Activated naive CD4-positive, alpha-beta T cell treated with anti-CD3 and anti-CD28 coated beads, Interleukin-2, amount 10 ng/mL, durations not matched to agents 7 days and 5 days (primary cell): ENCODE results near the gene MYL7.
A peak's percentile ranks its signal among the peaks of the same experiment; 100 is the strongest.

Source experiments
- CTCF ChIA-PET: fragments of 350-600 bp; sonication (Branson Sonifier 250); formaldehyde crosslinking; loops from one replicate; lab custom pipeline; 2021; ENCODE audit warnings: antibody characterized with exemption; lab: Charles Lee
- DNase-seq: peaks from one replicate; pipeline ENCODE4 v3.0.0-alpha.2; 2020
- H3K27ac Mint-ChIP-seq: one replicate; pipeline ENCODE4 v1.8.0; 2021; ENCODE audit warnings: mild to moderate bottlenecking, moderate library complexity, mixed read lengths
- H3K27me3 Mint-ChIP-seq: one replicate; pipeline ENCODE4 v1.8.0; 2021; ENCODE audit warnings: mild to moderate bottlenecking, mixed read lengths
- H3K36me3 Mint-ChIP-seq: one replicate; pipeline ENCODE4 v1.8.0; 2021; ENCODE audit warnings: mixed read lengths
- H3K4me1 Mint-ChIP-seq: one replicate; pipeline ENCODE4 v1.8.0; 2021; ENCODE audit warnings: mixed read lengths
- H3K4me3 Mint-ChIP-seq: one replicate; pipeline ENCODE4 v1.8.0; 2021; ENCODE audit warnings: mild to moderate bottlenecking, moderate library complexity, mixed read lengths
- H3K9me3 Mint-ChIP-seq: one replicate; pipeline ENCODE4 v1.8.0; 2021; ENCODE audit warnings: mixed read lengths

The MYL7 gene

GRCh38 chr7:44110719-44111635, 30.2 kb downstream of the MYL7 start:
- CTCF ChIA-PET = no interaction called here
- H3K4me1 Mint-ChIP-seq = no peaks in the 10 kb centered on the region
- peaks cover 6% of the 10 kb centered on the region for H3K27me3 Mint-ChIP-seq
- peaks cover 8% of the 10 kb centered on the region for H3K36me3 Mint-ChIP-seq
- no peak overlapping the region for H3K4me3 Mint-ChIP-seq
- no peak for DNase-seq
- H3K27ac Mint-ChIP-seq = no peak overlapping the region
- H3K9me3 Mint-ChIP-seq = no peaks in the 10 kb centered on the region

DNA sequence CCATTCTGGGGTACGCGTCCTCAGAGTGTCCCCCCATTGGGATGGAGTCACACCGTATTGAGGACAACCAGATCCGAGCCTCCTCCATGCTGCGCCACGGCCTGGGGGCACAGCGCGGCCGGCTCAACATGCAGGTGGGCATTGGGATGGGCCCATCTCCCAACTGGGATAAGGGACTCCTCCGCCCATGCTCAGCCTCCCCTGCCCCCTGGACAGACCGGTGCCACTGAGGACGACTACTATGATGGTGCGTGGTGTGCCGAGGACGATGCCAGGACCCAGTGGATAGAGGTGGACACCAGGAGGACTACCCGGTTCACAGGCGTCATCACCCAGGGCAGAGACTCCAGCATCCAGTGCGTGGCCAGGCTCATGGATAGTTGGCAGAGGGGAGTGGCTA, 31.1 kb downstream of the MYL7 start:
- H3K9me3 Mint-ChIP-seq = no peaks in the 10 kb centered on the region
- no peak overlapping the region for H3K4me3 Mint-ChIP-seq

DNA sequence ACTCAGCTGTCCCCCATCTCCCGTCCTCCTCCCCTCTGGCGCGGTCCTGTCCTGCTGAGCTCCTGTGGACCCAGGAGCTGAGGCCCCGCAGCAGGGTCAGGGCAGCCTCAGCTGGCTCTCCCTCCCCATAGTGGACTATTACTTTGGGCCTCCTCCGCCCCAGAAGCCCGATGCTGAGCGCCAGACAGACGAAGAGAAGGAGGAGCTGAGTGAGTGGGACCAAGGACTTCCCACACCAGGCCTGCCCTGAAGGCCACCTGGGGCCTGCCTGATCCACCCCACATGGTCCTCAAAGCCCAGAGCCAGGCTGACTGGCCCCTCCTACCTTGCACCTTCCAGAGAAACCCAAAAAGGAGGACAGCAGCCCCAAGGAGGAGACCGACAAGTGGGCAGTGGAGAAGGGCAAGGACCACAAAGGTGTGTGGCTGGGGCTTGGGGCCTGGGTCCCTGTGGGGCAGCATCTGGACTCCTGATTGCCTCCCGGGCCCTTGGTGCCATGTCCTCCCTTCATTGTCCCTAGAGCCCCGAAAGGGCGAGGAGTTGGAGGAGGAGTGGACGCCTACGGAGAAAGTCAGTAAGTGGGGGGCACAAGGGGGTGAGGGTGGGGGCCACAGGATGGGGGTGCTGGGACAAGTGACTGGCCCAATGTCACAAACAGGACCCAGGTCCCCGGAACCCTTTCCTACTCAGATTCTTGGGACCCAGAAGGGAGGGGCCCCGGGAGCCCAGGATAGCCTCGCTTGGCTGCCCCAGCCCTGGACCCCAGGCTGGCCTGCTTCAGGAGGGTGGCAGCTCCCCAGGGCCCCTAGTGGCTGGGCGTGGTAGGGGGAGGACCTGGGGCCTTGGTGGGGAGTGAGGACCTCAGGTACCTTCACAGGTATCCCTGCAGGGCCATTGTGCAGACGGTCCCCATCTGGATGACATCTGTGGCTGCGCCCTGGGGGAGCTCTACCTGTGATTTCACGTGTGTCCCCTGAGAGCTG, 32.1 kb downstream of the MYL7 start:
- Mint-ChIP-seq H3K9me3 (no peaks in the 10 kb centered on the region), H3K27me3 (peaks cover 25% of the 10 kb centered on the region), H3K36me3 (peaks cover 4% of the 10 kb centered on the region), H3K4me3 (no peak overlapping the region), H3K27ac (no peak overlapping the region), H3K4me1 (peaks cover 3% of the 10 kb centered on the region)
- no peak for DNase-seq
- CTCF ChIA-PET = interaction anchor here (1.2 kb wide), 1 partner anchor 17 kb away, joined by 3 read pairs; no protein-coding TSS in a partner anchor

More for the DNA sequence above, 31.1 kb downstream of the MYL7 start:
- DNase-seq = no peak
- CTCF ChIA-PET = interaction anchor here (1.2 kb wide), 1 partner anchor 16 kb away, joined by 3 read pairs; no protein-coding TSS in a partner anchor
- Mint-ChIP-seq H3K4me1 (peaks cover 3% of the 10 kb centered on the region), H3K27me3 (peaks cover 16% of the 10 kb centered on the region), H3K36me3 (peaks cover 8% of the 10 kb centered on the region), H3K27ac (no peak overlapping the region)

- no peak for DNase-seq
- H3K4me1 Mint-ChIP-seq = peaks cover 3% of the 10 kb centered on the region
- CTCF ChIA-PET = no interaction called here
- no peaks in the 10 kb centered on the region for H3K36me3 Mint-ChIP-seq
- H3K9me3 Mint-ChIP-seq = no peaks in the 10 kb centered on the region
- peaks cover 33% of the 10 kb centered on the region for H3K27me3 Mint-ChIP-seq
- no peak overlapping the region for H3K4me3 Mint-ChIP-seq
- no peak overlapping the region for H3K27ac Mint-ChIP-seq
Measured at GRCh38 chr7:44107961-44108767, 33.0 kb downstream of the MYL7 start.

DNA sequence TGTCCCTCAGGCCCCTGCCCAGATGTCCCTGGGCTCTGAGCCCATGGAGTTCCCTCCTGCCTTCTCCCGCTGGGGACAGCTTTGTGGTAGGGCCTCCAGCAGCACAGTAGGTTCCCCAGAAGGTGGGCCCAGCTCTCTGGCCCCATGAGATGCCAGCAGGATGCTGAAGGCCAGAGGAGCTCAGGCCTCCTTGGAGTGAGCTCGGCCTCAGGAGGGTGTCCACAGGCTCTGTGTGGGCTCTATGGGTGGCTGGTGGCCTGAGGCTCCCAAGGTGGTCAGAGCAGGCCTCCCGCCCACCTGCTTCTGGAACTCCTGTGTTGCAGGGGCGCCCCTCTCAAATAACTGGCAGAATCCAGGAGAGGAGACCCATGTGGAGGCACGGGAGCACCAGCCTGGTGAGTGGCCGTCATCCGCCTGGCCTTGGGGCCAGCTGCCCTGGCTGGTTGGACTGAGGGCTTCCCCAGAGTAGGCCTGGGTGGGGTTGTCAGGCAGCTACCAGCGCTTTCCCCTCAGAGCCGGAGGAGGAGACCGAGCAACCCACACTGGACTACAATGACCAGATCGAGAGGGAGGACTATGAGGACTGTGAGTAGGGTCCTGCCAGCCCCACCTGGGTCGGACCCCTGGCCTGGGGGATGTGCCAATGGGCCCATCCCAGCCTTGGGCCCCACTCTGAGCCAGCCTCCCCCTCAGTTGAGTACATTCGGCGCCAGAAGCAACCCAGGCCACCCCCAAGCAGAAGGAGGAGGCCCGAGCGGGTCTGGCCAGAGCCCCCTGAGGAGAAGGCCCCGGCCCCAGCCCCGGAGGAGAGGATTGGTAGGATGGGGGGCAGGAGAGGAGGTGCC, 33.8 kb downstream of the MYL7 start:
- Mint-ChIP-seq H3K4me3 (no peak overlapping the region), H3K9me3 (no peaks in the 10 kb centered on the region), H3K36me3 (no peaks in the 10 kb centered on the region), H3K27ac (no peak overlapping the region), H3K27me3 (peaks cover 42% of the 10 kb centered on the region), H3K4me1 (peaks cover 3% of the 10 kb centered on the region)
- DNase-seq = no peak
- CTCF ChIA-PET = no interaction called here

GRCh38 chr7:44106311-44107065, 34.6 kb downstream of the MYL7 start:
- CTCF ChIA-PET = interaction anchor here (1.2 kb wide), 1 partner anchor 108 kb away, joined by 3 read pairs; no protein-coding TSS in a partner anchor
- no peak overlapping the region for H3K27ac Mint-ChIP-seq
- no peaks in the 10 kb centered on the region for H3K9me3 Mint-ChIP-seq
- no peak for DNase-seq
- peaks cover 50% of the 10 kb centered on the region for H3K27me3 Mint-ChIP-seq
- H3K4me3 Mint-ChIP-seq = no peak overlapping the region
- peaks cover 3% of the 10 kb centered on the region for H3K4me1 Mint-ChIP-seq
- H3K36me3 Mint-ChIP-seq = no peaks in the 10 kb centered on the region

GRCh38 chr7:44105832-44106231, 35.3 kb downstream of the MYL7 start:
- no peak for DNase-seq
- Mint-ChIP-seq H3K4me3 (peak overlapping the region; percentile 12), H3K27me3 (peaks cover 57% of the 10 kb centered on the region), H3K9me3 (no peaks in the 10 kb centered on the region), H3K4me1 (peaks cover 3% of the 10 kb centered on the region), H3K36me3 (no peaks in the 10 kb centered on the region), H3K27ac (no peak overlapping the region)
- CTCF ChIA-PET = interaction anchor here (1.2 kb wide), 1 partner anchor 109 kb away, joined by 3 read pairs; no protein-coding TSS in a partner anchor

- peaks cover 3% of the 10 kb centered on the region for H3K4me1 Mint-ChIP-seq
- no peak for DNase-seq
- peaks cover 61% of the 10 kb centered on the region for H3K27me3 Mint-ChIP-seq
- no peak overlapping the region for H3K27ac Mint-ChIP-seq
- CTCF ChIA-PET = interaction anchor here (0.6 to 1.2 kb wide), 3 partner anchors 24 to 110 kb away, joined by 3 read pairs; no protein-coding TSS in a partner anchor
- no peaks in the 10 kb centered on the region for H3K36me3 Mint-ChIP-seq
- H3K4me3 Mint-ChIP-seq = peak overlapping the region; percentile 40
- no peaks in the 10 kb centered on the region for H3K9me3 Mint-ChIP-seq
Measured at GRCh38 chr7:44104860-44105771, 36.0 kb downstream of the MYL7 start.

DNA sequence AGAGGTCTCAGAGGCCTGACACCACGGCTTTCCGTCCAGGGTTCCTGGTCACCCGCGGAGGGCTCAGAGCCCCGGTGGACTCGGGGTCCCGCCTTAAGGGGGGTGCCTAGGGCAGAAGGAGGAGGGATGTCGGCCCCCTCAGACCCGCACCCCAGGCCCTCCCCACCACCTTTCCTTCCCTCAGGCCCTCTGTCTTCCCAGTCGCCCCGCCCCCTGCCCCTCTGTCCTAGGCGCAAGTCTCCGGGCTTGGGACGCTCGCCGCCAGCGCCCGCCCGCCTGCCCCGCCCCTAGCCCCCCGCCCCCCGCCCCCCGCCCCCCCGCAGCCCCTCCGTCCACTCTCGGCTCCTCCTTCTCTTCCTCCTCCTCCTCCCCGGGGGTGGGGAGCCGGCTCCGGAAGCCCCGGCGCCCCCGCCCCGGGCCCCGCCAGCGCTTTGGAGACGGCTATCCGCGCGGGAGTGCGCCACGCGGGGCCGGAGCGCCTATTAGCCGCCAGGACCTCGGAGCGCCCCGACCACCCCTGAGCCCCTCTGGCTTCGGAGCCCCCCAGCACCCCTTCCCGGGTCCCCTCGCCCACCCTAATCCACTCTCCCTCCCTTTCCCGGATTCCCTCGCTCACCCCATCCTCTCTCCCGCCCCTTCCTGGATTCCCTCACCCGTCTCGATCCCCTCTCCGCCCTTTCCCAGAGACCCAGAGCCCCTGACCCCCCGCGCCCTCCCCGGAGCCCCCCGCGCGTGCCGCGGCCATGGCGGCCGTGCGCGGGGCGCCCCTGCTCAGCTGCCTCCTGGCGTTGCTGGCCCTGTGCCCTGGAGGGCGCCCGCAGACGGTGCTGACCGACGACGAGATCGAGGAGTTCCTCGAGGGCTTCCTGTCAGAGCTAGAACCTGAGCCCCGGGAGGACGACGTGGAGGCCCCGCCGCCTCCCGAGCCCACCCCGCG, 36.9 kb downstream of the MYL7 start, which contains the start of gene AEBP1:
Gene AEBP1 (plus strand): TSS at position 423 of the 937 bp plus-strand sequence. CDS start 321 bp downstream, at position 744.
- Mint-ChIP-seq H3K36me3 (no peaks in the 10 kb centered on the region), H3K27me3 (peaks cover 61% of the 10 kb centered on the region), H3K9me3 (no peaks in the 10 kb centered on the region), H3K4me1 (peaks cover 3% of the 10 kb centered on the region), H3K27ac (no peak within 1 kb of the TSS), H3K4me3 (peak within 1 kb of the TSS; percentile 47)
- DNase-seq = peak; percentile 53
- CTCF ChIA-PET = interaction anchor here (0.6 to 0.9 kb wide), 2 partner anchors 23 to 27 kb away, joined by 3 read pairs; no protein-coding TSS in a partner anchor

- Mint-ChIP-seq H3K4me1 (peaks cover 3% of the 10 kb centered on the region), H3K4me3 (peak overlapping the region; percentile 47), H3K27ac (no peak overlapping the region), H3K9me3 (no peaks in the 10 kb centered on the region), H3K36me3 (no peaks in the 10 kb centered on the region), H3K27me3 (peaks cover 61% of the 10 kb centered on the region)
- no peak for DNase-seq
- CTCF ChIA-PET = no interaction called here
Measured at GRCh38 chr7:44103566-44103922, 37.6 kb downstream of the MYL7 start.
